ENCODE results near the gene RPL27A.
"Not testable (repeated sequence)": the region's sequence is repeated elsewhere in the genome, so short reads cannot be mapped to it uniquely, and the experiment has no call there.

Gene RPL27A

GRCh38 chr11:8682303-8683114, at the start of gene RPL27A, which contains the start of gene TRIM66:
RPL27A (plus strand) TSS chr11:8682792; CDS start chr11:8682814, 22 bp downstream.
TRIM66 (minus strand) TSS chr11:8682665; CDS start chr11:8672274, 10,391 bp downstream.
- DNase-seq: peak; percentile 97

- no peak for DNase-seq
These were observed 48.1 kb upstream of the RPL27A start for GRCh38 chr11:8634498-8634897.

GRCh38 chr11:8636127-8636526, 46.5 kb upstream of the RPL27A start:
- no peak for DNase-seq

- no peak for DNase-seq
These were observed 44.3 kb upstream of the RPL27A start for GRCh38 chr11:8638300-8638699.

GRCh38 chr11:8639655-8640054, 42.9 kb upstream of the RPL27A start:
- DNase-seq: no peak

- DNase-seq: no peak
These were observed 42.2 kb upstream of the RPL27A start for GRCh38 chr11:8640267-8640906.

GRCh38 chr11:8641332-8641731, 41.3 kb upstream of the RPL27A start:
- no peak for DNase-seq

- DNase-seq: no peak
These were observed 40.3 kb upstream of the RPL27A start for GRCh38 chr11:8642196-8642841.

- DNase-seq: no peak
These were observed 35.7 kb upstream of the RPL27A start for GRCh38 chr11:8646873-8647272.

GRCh38 chr11:8649361-8649760, 33.2 kb upstream of the RPL27A start:
- DNase-seq: no peak

- DNase-seq: no peak
These were observed 32.1 kb upstream of the RPL27A start for GRCh38 chr11:8650401-8650990.

GRCh38 chr11:8652140-8652539, 30.5 kb upstream of the RPL27A start:
- no peak for DNase-seq

GRCh38 chr11:8654503-8654902, 28.1 kb upstream of the RPL27A start:
- DNase-seq: no peak

- DNase-seq: no peak
These were observed 26.3 kb upstream of the RPL27A start for GRCh38 chr11:8656291-8656690.

- no peak for DNase-seq
These were observed 24.1 kb upstream of the RPL27A start for GRCh38 chr11:8658321-8659057.

GRCh38 chr11:8661001-8661795, 21.4 kb upstream of the RPL27A start:
- no peak for DNase-seq

GRCh38 chr11:8665222-8665621, 17.4 kb upstream of the RPL27A start:
- no peak for DNase-seq

- not testable (repeated sequence) for DNase-seq
These were observed 12.5 kb upstream of the RPL27A start for GRCh38 chr11:8670081-8670480.

- no peak for DNase-seq
These were observed 11.4 kb upstream of the RPL27A start for GRCh38 chr11:8671193-8671612.

- DNase-seq: no peak
These were observed 10.9 kb upstream of the RPL27A start for GRCh38 chr11:8671651-8672062.

- no peak for DNase-seq
These were observed 10.2 kb upstream of the RPL27A start for GRCh38 chr11:8672346-8672745.

GRCh38 chr11:8674859-8675258, 7.7 kb upstream of the RPL27A start:
- DNase-seq: no peak

Data from stimulated activated naive CD4-positive, alpha-beta T cell treated with Interleukin-2 at 50 U/mL for 16 hours (primary cell).